Stimulated activated CD8-positive, alpha-beta memory T cell treated with anti-CD3 and anti-CD28 coated beads, Interleukin-4, amount 100 ng/mL, for 24 hours (primary cell): ENCODE results near the gene EHHADH.

ENCODE experiments used
- DNase-seq: peaks from one replicate; pipeline ENCODE4 v3.0.0-alpha.2; 2020; ENCODE audit warnings: low read depth

EHHADH gene

DNA sequence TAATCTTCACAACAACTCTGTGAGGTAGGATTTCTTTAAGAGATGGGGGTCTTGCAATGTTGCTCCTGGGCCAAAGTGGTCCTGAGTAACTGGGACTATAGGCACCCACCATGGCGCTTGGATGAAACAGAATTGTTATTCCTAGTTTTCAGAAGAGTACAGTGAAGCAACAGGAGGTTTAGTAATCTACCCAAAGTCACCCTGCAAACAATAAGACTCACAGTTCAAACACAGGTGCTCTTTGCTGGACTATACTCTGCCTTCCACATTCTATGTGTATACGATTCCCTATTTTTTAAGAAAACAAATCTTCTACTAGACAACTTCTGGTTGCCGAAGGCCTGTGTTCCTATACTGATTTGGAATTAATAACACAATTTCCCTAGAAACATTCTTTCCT is 109.1 kb downstream of the EHHADH start:
- DNase-seq = no peak
